T-helper 1 cell treated with Interleukin-12 subunit alpha and Interleukin-12 subunit beta and Interleukin-4 antibody, amounts not matched to agents 30 μg/mL and 1 μg/mL, for 36 hours (primary cell): ENCODE results near the gene UNC93B1.
A peak's percentile ranks its signal among the peaks of the same experiment; 100 is the strongest.
"Not testable (repeated sequence)": the region's sequence is repeated elsewhere in the genome, so short reads cannot be mapped to it uniquely, and the experiment has no call there.

ENCODE experiments used
- H3K27ac Mint-ChIP-seq: one replicate; pipeline ENCODE4 v1.8.0; 2021; ENCODE audit warnings: mild to moderate bottlenecking, mixed read lengths
- H3K27me3 Mint-ChIP-seq: one replicate; pipeline ENCODE4 v1.8.0; 2021; ENCODE audit warnings: low read depth, mixed read lengths
- H3K36me3 Mint-ChIP-seq: one replicate; pipeline ENCODE4 v1.8.0; 2021; ENCODE audit warnings: low read depth, mixed read lengths
- H3K4me1 Mint-ChIP-seq: one replicate; pipeline ENCODE4 v1.8.0; 2021; ENCODE audit warnings: low read depth, mixed read lengths
- H3K4me3 Mint-ChIP-seq: one replicate; pipeline ENCODE4 v1.8.0; 2021; ENCODE audit warnings: mild to moderate bottlenecking, moderate library complexity, mixed read lengths
- H3K9me3 Mint-ChIP-seq: one replicate; pipeline ENCODE4 v1.8.0; 2021; ENCODE audit warnings: mixed read lengths

UNC93B1 gene

GRCh38 chr11:67997475-67997921 lies 6.4 kb downstream of the UNC93B1 start:
- H3K4me1 Mint-ChIP-seq = peaks cover 27% of the 10 kb centered on the region
- H3K27ac Mint-ChIP-seq = no peak overlapping the region
- peaks cover 10% of the 10 kb centered on the region for H3K36me3 Mint-ChIP-seq
- no peaks in the 10 kb centered on the region for H3K9me3 Mint-ChIP-seq
- no peaks in the 10 kb centered on the region for H3K27me3 Mint-ChIP-seq
- no peak overlapping the region for H3K4me3 Mint-ChIP-seq

DNA sequence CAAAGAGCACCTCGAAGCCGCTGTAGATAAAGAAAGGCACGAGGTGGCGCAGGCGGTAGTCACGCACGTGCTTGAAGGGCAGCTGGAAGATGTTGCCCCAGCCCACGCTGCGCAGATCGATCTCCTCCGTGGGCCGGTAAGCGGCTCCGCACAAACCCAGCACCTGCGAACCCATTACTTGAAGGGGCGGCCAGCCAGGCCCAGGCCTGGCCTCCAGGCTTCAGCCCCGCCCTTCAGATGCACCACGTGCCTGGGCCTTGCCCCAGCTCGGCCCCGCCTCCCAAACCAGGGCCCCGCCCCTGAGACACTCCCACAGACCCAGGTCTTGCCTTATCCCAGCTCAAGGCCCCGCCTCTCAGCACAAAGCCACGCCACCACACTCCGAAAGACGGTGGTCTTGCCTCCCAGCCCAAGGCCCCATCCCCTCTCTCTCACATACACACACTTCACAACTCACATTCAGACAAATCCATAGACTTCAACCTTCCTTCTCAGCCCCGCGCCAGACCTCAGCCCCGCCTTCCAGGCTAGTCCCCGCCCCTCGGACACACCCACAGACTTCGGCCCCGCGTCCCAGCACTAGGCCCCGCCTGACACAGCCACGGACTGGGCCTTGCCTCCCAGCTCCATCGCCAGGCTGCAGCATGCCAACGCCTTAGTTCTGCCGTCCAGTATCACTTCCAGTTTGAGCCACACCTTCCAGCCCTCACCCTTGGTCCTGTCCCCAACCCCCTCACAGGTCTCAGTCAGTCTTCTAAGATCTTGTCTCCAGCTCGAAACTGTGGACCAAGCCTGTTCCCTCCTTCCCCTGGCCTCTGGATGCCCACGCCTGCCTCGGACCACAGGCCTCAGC lies 7.0 kb downstream of the UNC93B1 start:
- Mint-ChIP-seq H3K9me3 (no peaks in the 10 kb centered on the region), H3K27me3 (no peaks in the 10 kb centered on the region), H3K36me3 (peaks cover 8% of the 10 kb centered on the region), H3K4me1 (peaks cover 23% of the 10 kb centered on the region), H3K27ac (peak overlapping the region; percentile 12), H3K4me3 (no peak overlapping the region)

GRCh38 chr11:67996051-67996450 lies 7.8 kb downstream of the UNC93B1 start:
- no peaks in the 10 kb centered on the region for H3K27me3 Mint-ChIP-seq
- H3K4me1 Mint-ChIP-seq = peaks cover 23% of the 10 kb centered on the region
- peaks cover 8% of the 10 kb centered on the region for H3K36me3 Mint-ChIP-seq
- H3K27ac Mint-ChIP-seq = no peak overlapping the region
- no peaks in the 10 kb centered on the region for H3K9me3 Mint-ChIP-seq
- H3K4me3 Mint-ChIP-seq = no peak overlapping the region

DNA sequence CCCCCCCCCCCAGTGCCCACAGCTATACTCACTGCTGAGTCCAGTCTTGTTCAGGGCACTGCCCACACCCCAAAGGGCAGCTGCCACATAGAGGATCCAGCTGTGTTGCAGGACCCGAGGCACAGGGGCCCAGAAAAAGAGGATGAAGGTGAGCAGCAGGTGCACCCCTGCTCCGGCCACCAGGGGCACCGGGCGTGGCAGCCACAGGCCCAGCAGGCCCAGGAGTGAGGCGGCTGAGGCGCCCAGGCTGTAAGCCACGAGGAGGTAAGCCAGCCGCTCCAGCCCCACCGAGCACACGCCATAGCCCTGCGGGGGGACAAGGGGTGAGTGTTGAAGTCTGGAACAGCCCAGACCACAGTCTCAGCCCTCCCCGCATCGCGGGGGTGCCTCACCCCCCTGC lies 8.3 kb downstream of the UNC93B1 start:
- not testable (repeated sequence) for H3K27me3 Mint-ChIP-seq

GRCh38 chr11:67995129-67995528 lies 8.8 kb downstream of the UNC93B1 start:
- not testable (repeated sequence) for H3K4me3 Mint-ChIP-seq, H3K36me3 Mint-ChIP-seq, H3K27ac Mint-ChIP-seq, H3K9me3 Mint-ChIP-seq, H3K27me3 Mint-ChIP-seq
- peaks cover 23% of the 10 kb centered on the region for H3K4me1 Mint-ChIP-seq

More for the DNA sequence above, 8.3 kb downstream of the UNC93B1 start:
- not testable (repeated sequence) for H3K36me3 Mint-ChIP-seq, H3K9me3 Mint-ChIP-seq, H3K27ac Mint-ChIP-seq, H3K4me3 Mint-ChIP-seq
- H3K4me1 Mint-ChIP-seq = peaks cover 23% of the 10 kb centered on the region

- H3K4me1 Mint-ChIP-seq = peaks cover 23% of the 10 kb centered on the region
- H3K27me3 Mint-ChIP-seq, H3K9me3 Mint-ChIP-seq, H3K27ac Mint-ChIP-seq, H3K4me3 Mint-ChIP-seq, H3K36me3 Mint-ChIP-seq: not testable (repeated sequence)
Observed at GRCh38 chr11:67994387-67994786, 9.5 kb downstream of the UNC93B1 start.

DNA sequence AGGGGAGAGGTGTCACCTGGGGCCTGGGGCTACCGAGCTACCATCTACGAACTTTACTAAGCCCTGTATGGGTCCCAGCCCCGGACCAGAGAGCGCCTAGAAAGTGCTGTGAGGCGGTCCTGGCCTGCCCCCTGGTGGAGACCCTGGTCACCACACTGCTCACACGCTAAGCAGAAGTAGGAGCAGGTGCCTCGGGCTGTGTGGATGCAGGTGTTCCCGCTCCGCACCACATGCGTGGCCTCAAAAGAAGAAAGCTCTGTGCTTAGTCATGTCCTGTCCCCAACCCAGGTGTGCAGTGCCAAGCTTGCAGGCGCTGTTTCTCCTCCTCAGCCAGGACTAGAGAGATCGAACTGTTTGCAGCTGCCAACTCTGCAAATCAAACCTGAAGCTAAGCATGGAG lies 10.1 kb downstream of the UNC93B1 start:
- not testable (repeated sequence) for H3K27ac Mint-ChIP-seq, H3K9me3 Mint-ChIP-seq, H3K36me3 Mint-ChIP-seq, H3K4me3 Mint-ChIP-seq, H3K27me3 Mint-ChIP-seq
- peaks cover 23% of the 10 kb centered on the region for H3K4me1 Mint-ChIP-seq

- not testable (repeated sequence) for H3K36me3 Mint-ChIP-seq, H3K4me3 Mint-ChIP-seq, H3K27me3 Mint-ChIP-seq, H3K4me1 Mint-ChIP-seq, H3K27ac Mint-ChIP-seq, H3K9me3 Mint-ChIP-seq
Observed at GRCh38 chr11:67991347-67992121, 12.4 kb downstream of the UNC93B1 start.

DNA sequence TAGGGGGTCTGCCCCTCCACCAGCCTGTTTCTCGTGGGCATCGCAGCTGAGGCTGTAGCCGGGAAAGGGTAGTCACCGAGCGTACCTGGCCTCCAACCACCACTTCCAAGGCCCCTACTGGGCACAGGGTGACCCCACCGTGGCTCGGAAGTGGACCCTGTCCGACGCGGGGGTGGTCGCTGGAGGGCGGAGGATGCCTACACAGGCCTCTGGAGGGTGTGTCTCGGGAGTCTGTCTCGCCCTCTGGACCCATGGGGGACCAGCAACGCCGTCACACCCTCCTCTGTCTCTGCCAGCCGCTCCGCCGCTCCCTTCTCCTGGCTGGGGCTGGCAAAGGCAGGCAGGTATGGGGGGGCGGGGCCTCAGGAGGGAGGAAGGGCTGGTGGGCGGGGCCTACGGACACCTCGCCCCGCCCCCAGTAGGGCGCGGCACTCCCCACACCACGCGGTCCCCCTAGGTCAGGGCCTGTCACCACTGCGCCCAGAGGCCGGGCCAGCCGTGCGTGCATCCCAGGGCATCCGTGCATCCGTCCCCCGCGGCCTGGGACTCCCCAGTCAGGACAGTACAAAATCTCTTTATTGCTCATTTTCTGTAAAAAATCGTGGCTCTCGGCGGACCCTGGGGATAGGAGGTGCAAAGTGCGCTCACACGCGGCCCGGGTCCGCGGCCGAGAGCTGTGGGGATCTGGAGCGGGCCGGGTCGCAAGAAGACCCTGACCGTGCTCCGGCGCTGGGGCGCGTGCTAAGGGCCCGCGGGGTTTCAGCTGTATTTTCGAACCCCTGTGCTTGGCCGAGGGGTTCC lies 13.2 kb downstream of the UNC93B1 start:
- H3K27me3 Mint-ChIP-seq, H3K4me1 Mint-ChIP-seq, H3K27ac Mint-ChIP-seq, H3K36me3 Mint-ChIP-seq, H3K9me3 Mint-ChIP-seq, H3K4me3 Mint-ChIP-seq: not testable (repeated sequence)

- H3K27ac Mint-ChIP-seq, H3K4me3 Mint-ChIP-seq, H3K9me3 Mint-ChIP-seq, H3K27me3 Mint-ChIP-seq, H3K4me1 Mint-ChIP-seq, H3K36me3 Mint-ChIP-seq: not testable (repeated sequence)
Observed at GRCh38 chr11:67985302-67985701, 18.6 kb downstream of the UNC93B1 start.

- Mint-ChIP-seq H3K27me3 (peaks cover 2% of the 10 kb centered on the region), H3K4me1 (no peaks in the 10 kb centered on the region), H3K4me3 (no peak overlapping the region), H3K27ac (no peak overlapping the region), H3K36me3 (no peaks in the 10 kb centered on the region), H3K9me3 (no peaks in the 10 kb centered on the region)
Observed at GRCh38 chr11:67983951-67984350, 19.9 kb downstream of the UNC93B1 start.

- H3K4me1 Mint-ChIP-seq = not testable (repeated sequence)
Observed at GRCh38 chr11:67982255-67982857, 21.5 kb downstream of the UNC93B1 start.

GRCh38 chr11:67981226-67981625 lies 22.7 kb downstream of the UNC93B1 start:
- not testable (repeated sequence) for H3K4me3 Mint-ChIP-seq, H3K36me3 Mint-ChIP-seq, H3K4me1 Mint-ChIP-seq, H3K9me3 Mint-ChIP-seq, H3K27me3 Mint-ChIP-seq, H3K27ac Mint-ChIP-seq

More at GRCh38 chr11:67982255-67982857, 21.5 kb downstream of the UNC93B1 start:
- H3K36me3 Mint-ChIP-seq, H3K27me3 Mint-ChIP-seq, H3K9me3 Mint-ChIP-seq, H3K4me3 Mint-ChIP-seq, H3K27ac Mint-ChIP-seq: not testable (repeated sequence)

DNA sequence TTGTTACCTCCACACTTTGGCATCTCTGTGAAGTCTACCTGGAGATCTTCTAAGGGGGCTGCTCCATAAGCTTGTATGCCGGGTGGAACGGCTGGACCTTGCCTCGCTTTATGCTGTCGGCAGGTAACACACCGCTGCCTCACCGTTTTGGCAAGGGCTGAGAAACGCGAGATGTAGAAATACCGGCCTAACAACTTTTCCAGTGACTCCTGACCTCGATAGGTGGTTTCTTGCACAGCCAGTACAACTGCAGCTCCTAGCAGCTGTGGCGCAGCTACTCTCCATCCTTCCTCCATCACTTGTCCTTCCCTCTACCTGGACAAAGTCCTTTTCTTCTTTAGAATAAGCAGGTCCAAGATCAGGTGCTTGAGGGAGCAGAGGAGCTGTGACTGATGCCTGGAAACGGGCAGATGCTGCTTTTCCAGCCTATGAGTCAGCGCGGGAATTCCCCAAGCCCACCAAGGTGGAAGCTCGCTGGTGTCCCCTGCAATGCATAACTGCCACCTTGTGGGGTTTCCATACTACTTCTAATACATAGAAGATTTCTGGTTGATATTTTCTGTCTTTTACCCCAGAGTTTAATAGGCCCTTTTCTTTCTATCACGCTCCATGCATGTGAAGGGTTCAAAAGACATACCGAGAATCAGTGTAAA lies 25.0 kb downstream of the UNC93B1 start:
- not testable (repeated sequence) for H3K9me3 Mint-ChIP-seq, H3K36me3 Mint-ChIP-seq, H3K27me3 Mint-ChIP-seq, H3K4me3 Mint-ChIP-seq, H3K27ac Mint-ChIP-seq, H3K4me1 Mint-ChIP-seq
